Measurements from ENCODE around the gene STKLD1.

- TF ChIP-seq EZH2 (IDR thresholded peaks at IDR 0.05; ENCODE audit: borderline replicate concordance, low read length), result no peak
- TF ChIP-seq, protein P1, sequence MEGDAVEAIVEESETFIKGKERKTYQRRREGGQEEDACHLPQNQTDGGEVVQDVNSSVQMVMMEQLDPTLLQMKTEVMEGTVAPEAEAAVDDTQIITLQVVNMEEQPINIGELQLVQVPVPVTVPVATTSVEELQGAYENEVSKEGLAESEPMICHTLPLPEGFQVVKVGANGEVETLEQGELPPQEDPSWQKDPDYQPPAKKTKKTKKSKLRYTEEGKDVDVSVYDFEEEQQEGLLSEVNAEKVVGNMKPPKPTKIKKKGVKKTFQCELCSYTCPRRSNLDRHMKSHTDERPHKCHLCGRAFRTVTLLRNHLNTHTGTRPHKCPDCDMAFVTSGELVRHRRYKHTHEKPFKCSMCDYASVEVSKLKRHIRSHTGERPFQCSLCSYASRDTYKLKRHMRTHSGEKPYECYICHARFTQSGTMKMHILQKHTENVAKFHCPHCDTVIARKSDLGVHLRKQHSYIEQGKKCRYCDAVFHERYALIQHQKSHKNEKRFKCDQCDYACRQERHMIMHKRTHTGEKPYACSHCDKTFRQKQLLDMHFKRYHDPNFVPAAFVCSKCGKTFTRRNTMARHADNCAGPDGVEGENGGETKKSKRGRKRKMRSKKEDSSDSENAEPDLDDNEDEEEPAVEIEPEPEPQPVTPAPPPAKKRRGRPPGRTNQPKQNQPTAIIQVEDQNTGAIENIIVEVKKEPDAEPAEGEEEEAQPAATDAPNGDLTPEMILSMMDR (conservative IDR thresholded peaks at IDR 0.05 in 1 of 2, IDR thresholded peaks at IDR 0.05 in 1 of 2; ENCODE audit: extremely low read depth in 1 of 2, insufficient read depth in 1 of 2, low read depth in 1 of 2, low read length in 2 of 2), result no peak
These were observed 60.5 kb downstream of the STKLD1 start for GRCh38 chr9:133436681-133437080.

All from mammary epithelial cell (primary cell).